SIG-M5 (cell line): ENCODE data around the gene ZBTB49.

Experiments used
- DNase-seq: peaks from one replicate; lab custom pipeline; 2025; lab: John Stamatoyannopoulos, UW

ZBTB49 gene

DNA sequence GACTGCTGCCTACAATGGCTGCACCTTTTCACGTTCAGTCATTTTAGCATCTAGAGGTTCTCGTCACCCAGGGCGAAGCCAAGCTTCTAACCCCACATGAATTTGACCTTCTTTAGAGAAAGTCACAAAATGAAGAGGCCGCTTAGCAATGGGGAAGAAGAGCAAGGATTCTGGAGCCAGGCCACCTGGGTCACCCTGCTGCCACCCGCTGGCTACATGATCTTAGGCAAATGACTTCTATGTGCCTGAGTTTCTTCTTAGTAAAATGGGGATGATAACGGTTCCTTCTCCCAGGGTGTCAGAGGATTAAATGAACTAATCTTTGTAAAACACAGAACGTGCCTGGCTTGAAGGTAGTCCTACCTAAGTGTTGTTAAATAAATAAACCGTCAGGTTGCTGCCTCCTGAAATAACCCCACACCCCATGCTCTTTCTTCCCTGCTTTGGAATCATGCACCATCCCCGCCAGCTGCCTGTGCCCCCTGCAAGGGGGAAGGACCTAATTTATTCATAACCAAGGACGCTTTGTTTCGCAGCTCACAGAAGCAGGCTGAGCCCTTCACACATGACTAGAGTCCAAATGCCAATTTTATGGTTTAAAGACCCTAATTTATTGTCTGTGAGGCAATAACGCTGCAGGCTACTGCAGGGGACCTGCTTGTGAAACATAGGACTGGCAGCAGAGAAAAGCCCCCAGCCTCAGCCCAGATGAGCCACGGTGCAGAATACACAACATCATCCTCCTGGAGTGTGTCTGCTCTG lies 68.2 kb downstream of the ZBTB49 start:
- DNase-seq = no peak

DNA sequence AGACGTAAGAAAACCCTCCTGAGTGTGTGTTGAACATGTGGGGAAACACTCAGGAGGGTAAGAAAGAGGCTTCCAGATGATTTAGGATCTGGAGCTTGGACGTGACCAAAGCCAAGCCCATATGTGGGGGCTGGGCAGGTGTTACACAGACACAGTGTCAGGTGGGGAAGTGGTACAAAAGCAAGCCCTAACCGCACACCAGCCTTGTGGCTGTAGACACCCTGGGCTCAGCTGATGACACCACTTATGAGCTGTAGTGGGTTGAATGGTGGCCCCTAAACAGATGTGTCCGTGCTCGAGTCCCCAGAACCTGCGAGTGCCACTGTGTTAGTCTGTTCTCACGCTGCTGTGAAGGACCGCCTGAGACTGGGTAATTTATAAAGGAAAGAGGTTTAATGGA lies 71.8 kb downstream of the ZBTB49 start:
- no peak for DNase-seq

DNA sequence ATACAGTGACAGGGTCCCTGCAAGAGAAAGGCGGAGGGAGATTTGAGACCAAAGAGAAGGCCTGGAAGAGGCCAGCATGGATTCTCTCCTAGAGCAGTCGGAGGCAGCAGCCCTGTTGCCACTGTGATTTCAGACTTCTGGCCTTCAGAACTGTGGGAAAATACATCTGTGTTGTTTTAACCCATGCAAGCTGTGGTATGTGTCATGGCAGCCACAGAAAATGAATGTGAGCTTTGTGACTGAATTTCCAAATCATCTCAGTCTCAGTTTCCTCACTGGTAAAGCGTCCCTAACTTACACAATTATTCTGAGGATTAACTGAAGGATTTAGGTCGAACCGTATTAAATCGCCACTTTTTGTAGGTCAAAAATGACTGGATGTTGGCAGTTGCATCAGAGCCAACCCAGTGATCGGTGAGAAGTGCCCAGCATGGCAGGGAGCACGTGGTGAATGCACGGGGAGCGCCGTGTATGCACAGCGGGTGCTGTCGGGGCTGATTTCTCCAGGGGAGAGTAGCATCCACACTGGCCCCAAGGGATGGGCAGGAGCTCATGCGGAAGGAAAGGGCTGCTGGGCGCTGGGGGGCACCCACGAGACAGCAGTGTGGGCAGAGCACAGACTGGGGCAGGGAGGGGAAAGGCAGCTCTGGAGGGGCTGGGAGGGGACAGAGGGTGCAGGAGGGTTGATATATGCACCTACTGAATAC lies 73.1 kb downstream of the ZBTB49 start:
- no peak for DNase-seq

DNA sequence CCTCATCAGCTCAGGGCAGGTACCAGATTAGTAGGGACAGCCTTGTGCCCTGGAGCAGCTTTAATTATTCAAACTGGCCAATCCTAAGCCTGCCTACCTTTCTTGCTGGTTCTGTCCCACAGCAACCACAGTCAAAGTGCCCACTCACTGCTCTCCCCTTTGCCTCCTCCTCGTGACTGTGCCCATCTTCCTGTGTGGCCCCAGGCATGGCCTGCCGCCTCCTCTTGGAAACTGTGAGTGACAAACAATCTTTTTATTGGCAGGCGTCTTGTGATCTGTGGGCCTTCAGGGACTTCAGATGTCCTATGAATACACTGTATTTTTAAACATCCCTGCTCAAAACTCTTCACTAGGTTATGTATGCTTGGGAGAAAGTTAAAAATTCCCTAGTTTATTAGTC lies 74.0 kb downstream of the ZBTB49 start:
- DNase-seq = no peak

DNA sequence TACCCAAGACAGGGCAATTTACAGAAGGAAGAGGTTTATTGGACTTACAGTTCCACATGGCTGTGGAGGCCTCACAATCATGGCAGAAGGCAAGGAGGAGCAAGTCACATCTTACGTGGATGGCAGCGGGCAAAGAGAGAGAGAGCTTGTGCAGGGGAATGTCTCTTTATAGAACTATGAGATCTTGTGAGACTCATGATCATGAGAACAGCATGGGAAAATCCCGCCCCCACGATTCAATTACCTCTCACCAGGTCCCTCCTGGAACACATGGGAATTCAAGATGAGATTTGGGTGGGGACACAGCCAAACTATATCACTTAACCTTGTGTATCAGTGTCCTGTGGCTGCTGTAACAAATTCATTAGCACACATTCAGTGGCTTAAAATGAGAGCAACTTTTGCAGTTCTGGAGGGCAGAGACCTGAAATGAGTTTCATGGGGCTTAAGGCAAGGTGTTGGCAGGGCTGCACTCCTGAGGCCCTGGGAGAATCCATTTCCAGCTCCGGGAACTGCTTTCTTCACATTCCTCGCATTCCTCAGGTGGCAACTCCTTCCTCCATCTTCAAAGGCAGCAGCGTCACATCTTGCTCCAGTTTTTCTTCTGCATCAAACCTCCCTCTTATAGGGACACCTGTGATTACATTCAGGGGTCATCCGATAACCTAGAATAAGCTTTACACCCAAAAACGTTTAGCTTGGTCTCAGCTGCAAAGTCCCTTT lies 74.6 kb downstream of the ZBTB49 start:
- no peak for DNase-seq

DNA sequence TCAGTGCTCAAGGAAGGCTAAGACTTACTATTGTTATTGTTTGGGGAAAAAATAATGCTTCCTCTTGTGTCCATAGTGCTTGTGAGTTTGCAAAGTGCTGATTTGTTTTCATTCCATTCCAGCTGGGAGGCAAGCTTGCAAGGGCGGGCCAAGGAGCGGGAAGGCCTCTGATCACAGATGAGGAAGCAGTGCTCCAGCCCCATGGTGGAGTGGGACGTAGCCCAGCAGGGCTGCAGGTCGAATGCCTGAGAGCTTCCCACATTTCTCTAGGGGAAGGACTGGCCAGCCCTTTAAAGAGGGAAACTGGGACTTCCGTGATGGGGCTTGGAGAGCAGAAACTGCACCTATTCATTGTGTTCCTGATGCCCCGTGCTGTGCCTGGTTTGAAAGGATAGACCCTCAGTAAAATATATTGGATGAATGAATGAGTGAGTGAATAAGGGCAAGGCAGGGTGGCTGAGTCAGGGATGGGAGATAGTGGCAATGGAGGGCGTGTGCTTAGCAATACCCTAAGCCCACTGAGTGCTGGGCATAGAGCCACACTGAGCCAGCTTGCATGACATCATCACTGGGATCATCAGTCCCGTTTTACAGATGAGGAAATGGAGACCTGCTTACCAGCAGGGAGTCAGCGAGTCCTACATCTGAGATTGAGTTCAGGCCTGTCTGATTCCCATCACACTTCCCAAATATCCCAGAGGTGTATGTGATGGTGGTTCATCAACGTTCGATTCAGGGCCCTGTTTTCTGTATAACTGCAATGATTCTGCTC lies 78.9 kb downstream of the ZBTB49 start:
- no peak for DNase-seq
